ENCODE data around the gene TNFAIP2. TPM values are rescaled to one million over a fixed set of nuclear protein-coding genes. Genes with fewer than 3 reads are reported as not detected.

The TNFAIP2 gene
- total RNA-seq, 6 experiments from 2014 or later, result 23.2 to 122 (median 32.6) TPM

- intact Hi-C loops (cut with DNase I), result loop anchor here (10.0 kb wide), 2 partner anchors 84 to 184 kb away; no protein-coding TSS in a partner anchor
- peaks cover 0 to 70% (median 25%) of the 10 kb centered on the region in 4 donors for H3K4me1 ChIP-seq
Measured at GRCh38 chr14:103100281-103101121, 22.8 kb upstream of the TNFAIP2 start.

GRCh38 chr14:103101257-103101962 lies 21.9 kb upstream of the TNFAIP2 start:
- WGBS (ENCODE audit: insufficient coverage, low coverage, low lambda C conversion rate, missing lambda C conversion rate), result 25% methylated on average over 1 of the region's 11 CpGs
- H3K4me1 ChIP-seq, result peaks cover 0 to 75% (median 24%) of the 10 kb centered on the region in 4 donors
- H3K27ac ChIP-seq, result peak overlapping the region in 1 of 3 donors; percentile 95
- no peaks in the 10 kb centered on the region for H3K27me3 ChIP-seq
- TF ChIP-seq CTCF (IDR thresholded peaks at IDR 0.05) (no peak), POLR2A (IDR thresholded peaks at IDR 0.05) (no peak)
- intact Hi-C loops (cut with DNase I), result loop anchor here (10.0 kb wide), 2 partner anchors 83 to 183 kb away; no protein-coding TSS in a partner anchor
- H3K9me3 ChIP-seq, result no peaks in the 10 kb centered on the region
- peak overlapping the region; percentile 8 to 63 (median 46) for H3K4me3 ChIP-seq
- peaks cover 0 to 7% (median 0%) of the 10 kb centered on the region in 4 donors for H3K36me3 ChIP-seq
- DNase-seq (peak in 1 of 3 donors; percentile 59), ATAC-seq (no peak)

More at GRCh38 chr14:103100281-103101121, 22.8 kb upstream of the TNFAIP2 start:
- ATAC-seq (peak in 3 of 4 donors; percentile 1 to 4 (median 4)), DNase-seq (peak; percentile 61 to 85 (median 73))
- WGBS (ENCODE audit: insufficient coverage, low coverage, low lambda C conversion rate, missing lambda C conversion rate), result 23% methylated on average over 10 of the region's 25 CpGs
- no peak for TF ChIP-seq POLR2A (IDR thresholded peaks at IDR 0.05)
- TF ChIP-seq CTCF (IDR thresholded peaks at IDR 0.05), result no peak
- Histone ChIP-seq H3K27me3 (no peaks in the 10 kb centered on the region), H3K9me3 (no peaks in the 10 kb centered on the region), H3K27ac (peak overlapping the region; percentile 60 to 95 (median 69)), H3K4me3 (peak overlapping the region; percentile 37 to 63 (median 46)), H3K36me3 (peaks cover 0 to 7% (median 0%) of the 10 kb centered on the region in 4 donors)

GRCh38 chr14:103101963-103102688 lies 21.1 kb upstream of the TNFAIP2 start:
- Histone ChIP-seq H3K27me3 (no peaks in the 10 kb centered on the region), H3K9me3 (no peaks in the 10 kb centered on the region), H3K27ac (peak overlapping the region in 1 of 3 donors; percentile 95), H3K36me3 (peaks cover 0 to 7% (median 0%) of the 10 kb centered on the region in 4 donors), H3K4me1 (peaks cover 0 to 76% (median 27%) of the 10 kb centered on the region in 4 donors), H3K4me3 (peak overlapping the region in 1 of 3 donors; percentile 63)
- ATAC-seq (no peak), DNase-seq (peak in 2 of 3 donors; percentile 34 to 58)
- no peak for TF ChIP-seq CTCF (IDR thresholded peaks at IDR 0.05)
- TF ChIP-seq POLR2A (IDR thresholded peaks at IDR 0.05), result no peak
- WGBS (ENCODE audit: insufficient coverage, low coverage, low lambda C conversion rate, missing lambda C conversion rate), result 74% methylated on average over 16 of the region's 85 CpGs
- intact Hi-C loops (cut with DNase I), result loop anchor here (10.0 kb wide), 2 partner anchors 83 to 183 kb away; no protein-coding TSS in a partner anchor

Measured in right lobe of liver (tissue), 6 donors.